Measurements from ENCODE around the gene STRN3.
A peak's percentile ranks its signal among the peaks of the same experiment; 100 is the strongest.

The STRN3 gene

DNA sequence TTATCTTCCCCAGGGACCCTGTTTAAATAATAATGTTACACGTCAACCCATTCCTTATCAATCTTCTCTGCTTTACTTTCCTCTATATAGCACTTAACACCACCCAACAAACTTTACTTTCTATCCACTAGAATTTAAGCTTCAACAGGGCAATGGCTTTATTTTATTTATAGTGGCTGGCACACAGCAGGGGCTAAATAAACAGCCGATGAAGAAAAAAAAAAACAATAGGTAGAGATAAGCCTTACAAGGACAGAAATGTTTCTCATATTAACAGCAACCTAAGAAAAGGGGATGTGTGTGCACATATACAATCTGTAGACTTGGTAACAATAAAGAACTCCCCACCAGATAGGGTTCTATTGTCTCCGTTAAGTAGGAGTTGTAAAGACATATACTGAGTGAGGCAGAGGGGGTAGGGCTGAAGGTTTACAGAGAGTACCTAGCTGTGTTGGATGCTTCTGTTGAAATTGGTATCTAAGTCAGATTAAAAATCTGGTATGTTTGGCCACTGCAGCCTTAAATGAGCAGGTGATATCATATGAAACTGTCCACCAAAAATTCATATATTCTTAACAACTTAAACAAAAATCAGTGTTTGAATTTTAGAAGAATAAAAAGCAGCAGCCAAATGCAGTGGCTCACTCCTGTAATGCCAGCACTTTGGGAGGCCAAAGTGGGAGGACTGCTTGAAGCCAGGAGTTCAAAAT lies 25.4 kb downstream of the STRN3 start:
- H3K36me3 ChIP-seq (ENCODE audit: control insufficient read depth, insufficient read depth, low read length), result 0 out of 2 replicates have a peak, but pooled peaks cover 3% of the 10 kb centered on the region
- no peak overlapping the region for H3K9ac ChIP-seq (ENCODE audit: low read depth, low read length)
- H3K4me3 ChIP-seq (ENCODE audit: low read depth, low read length), result 0 out of 2 replicates have a peak overlapping the region, but pooled peaks have one; percentile 0
- no peaks in the 10 kb centered on the region for H3K27me3 ChIP-seq (ENCODE audit: control insufficient read depth, insufficient read depth, low read length)
- H3K4me1 ChIP-seq (ENCODE audit: control insufficient read depth, insufficient read depth, low read length), result peaks cover 37% of the 10 kb centered on the region
- no peaks in the 10 kb centered on the region for H3K9me3 ChIP-seq (ENCODE audit: control insufficient read depth, insufficient read depth, low read length)
- H3K27ac ChIP-seq (ENCODE audit: low read depth, low read length), result peak overlapping the region; percentile 36

DNA sequence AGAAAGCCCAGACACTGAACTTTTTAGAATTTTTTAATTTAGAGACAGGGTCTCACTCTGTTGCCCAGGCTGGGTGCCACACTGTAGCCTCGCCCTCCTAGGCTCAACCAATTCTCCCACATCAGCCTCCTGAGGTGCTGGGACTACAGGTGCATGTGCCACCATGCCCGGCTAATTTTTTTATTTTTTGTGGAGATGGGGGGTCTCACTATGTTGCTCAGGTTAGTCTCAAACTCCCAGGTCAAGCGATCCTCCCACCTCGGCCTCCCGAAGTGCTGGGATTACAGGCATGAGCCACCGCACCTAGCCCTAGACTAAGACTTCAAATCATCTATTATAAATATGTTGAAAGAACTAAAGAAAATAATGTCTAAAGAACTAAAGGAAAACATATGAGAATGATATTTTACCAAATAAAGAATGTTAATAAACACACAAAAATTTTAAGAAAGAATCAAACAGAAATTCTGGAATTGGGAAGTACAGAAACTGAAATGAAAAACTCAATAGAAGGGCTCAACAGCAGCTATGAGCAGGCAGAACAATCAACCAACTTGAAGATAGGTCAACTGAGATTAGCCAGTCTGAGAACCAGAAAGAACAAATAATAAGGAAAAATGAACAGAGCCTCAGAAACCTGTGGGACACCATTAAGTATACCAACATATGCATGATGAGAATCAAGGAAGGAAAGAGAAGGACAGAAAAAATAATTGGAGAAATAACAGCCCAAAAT lies 27.0 kb downstream of the STRN3 start:
- H3K36me3 ChIP-seq (ENCODE audit: control insufficient read depth, insufficient read depth, low read length), result 0 out of 2 replicates have a peak, but pooled peaks cover 3% of the 10 kb centered on the region
- no peaks in the 10 kb centered on the region for H3K27me3 ChIP-seq (ENCODE audit: control insufficient read depth, insufficient read depth, low read length)
- no peak overlapping the region for H3K4me3 ChIP-seq (ENCODE audit: low read depth, low read length)
- H3K9ac ChIP-seq (ENCODE audit: low read depth, low read length), result no peak overlapping the region
- H3K4me1 ChIP-seq (ENCODE audit: control insufficient read depth, insufficient read depth, low read length), result peaks cover 42% of the 10 kb centered on the region
- no peaks in the 10 kb centered on the region for H3K9me3 ChIP-seq (ENCODE audit: control insufficient read depth, insufficient read depth, low read length)
- H3K27ac ChIP-seq (ENCODE audit: low read depth, low read length), result no peak overlapping the region

DNA sequence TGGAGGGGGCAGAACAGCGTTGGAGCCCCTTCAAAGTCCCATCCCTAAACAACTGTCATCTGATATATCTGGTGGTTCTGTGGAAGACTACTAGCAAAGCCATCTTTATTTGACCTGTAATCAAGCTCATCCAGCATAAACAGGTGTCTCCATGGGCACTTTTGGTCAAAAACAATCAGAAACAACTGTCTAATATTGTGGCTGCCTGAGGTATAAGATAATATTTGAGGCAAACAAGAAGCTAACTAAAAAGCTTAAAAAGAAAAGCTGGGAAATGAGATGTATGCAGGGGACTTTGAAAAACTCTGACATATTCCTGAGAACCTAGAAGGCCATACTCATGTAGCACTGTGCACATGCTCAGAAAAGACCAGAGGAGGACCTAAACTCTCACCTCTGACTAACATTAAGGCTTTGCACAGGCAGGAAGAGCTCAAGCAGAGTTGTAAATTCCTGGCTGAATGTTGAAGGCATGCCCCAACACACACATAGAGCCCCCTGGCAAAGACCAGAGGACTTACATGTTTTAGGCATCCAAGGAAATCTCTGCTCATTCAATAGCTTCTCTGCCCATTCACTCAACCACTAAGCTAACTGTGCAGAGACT lies 28.0 kb downstream of the STRN3 start:
- Histone ChIP-seq H3K27me3 (ENCODE audit: control insufficient read depth, insufficient read depth, low read length) (no peaks in the 10 kb centered on the region), H3K36me3 (ENCODE audit: control insufficient read depth, insufficient read depth, low read length) (0 out of 2 replicates have a peak, but pooled peaks cover 3% of the 10 kb centered on the region), H3K9ac (ENCODE audit: low read depth, low read length) (no peak overlapping the region), H3K9me3 (ENCODE audit: control insufficient read depth, insufficient read depth, low read length) (no peaks in the 10 kb centered on the region), H3K27ac (ENCODE audit: low read depth, low read length) (peak overlapping the region; percentile 86), H3K4me1 (ENCODE audit: control insufficient read depth, insufficient read depth, low read length) (peaks cover 42% of the 10 kb centered on the region), H3K4me3 (ENCODE audit: low read depth, low read length) (no peak overlapping the region)

DNA sequence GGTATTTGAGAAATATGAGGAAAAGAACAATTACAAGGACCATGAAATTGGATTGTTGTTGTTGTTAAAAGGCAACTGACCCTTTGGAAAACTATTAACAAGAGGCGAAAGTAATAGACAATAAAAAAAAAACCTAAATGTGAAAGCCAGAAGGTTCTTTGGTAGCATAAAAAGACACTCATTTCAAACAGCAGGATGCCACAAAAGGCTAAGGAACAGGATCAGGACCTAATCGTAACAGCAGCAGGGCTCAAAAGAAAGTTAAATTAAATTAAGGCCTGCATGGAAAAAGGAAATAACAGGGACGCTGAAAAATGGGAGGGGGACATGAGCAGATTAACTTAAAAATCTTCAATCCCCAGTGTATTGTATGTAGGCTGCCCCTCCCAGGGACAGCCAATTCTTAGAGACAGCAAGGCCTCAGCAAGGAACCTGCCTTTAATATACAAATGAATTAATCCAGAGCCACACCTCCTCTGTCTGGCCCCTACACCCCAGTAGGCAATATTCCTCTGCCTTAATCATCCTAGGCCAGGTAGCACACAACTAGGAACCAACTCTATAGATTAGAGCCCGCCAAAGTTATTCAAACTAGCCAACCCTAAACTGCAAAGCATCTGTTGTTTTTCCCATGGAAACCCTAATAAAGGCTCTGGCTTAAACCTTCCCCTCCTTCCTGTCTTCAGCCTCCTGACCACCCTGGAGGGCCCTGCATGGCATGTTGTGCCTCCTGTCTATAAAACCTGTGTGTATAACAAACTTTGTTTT lies 29.1 kb downstream of the STRN3 start:
- Histone ChIP-seq H3K36me3 (ENCODE audit: control insufficient read depth, insufficient read depth, low read length) (no peaks in the 10 kb centered on the region), H3K27ac (ENCODE audit: low read depth, low read length) (peak overlapping the region; percentile 86), H3K4me3 (ENCODE audit: low read depth, low read length) (peak overlapping the region; percentile 5; the same call in 1 of the 2 replicates), H3K4me1 (ENCODE audit: control insufficient read depth, insufficient read depth, low read length) (peaks cover 42% of the 10 kb centered on the region), H3K9me3 (ENCODE audit: control insufficient read depth, insufficient read depth, low read length) (no peaks in the 10 kb centered on the region), H3K27me3 (ENCODE audit: control insufficient read depth, insufficient read depth, low read length) (no peaks in the 10 kb centered on the region), H3K9ac (ENCODE audit: low read depth, low read length) (no peak overlapping the region)

DNA sequence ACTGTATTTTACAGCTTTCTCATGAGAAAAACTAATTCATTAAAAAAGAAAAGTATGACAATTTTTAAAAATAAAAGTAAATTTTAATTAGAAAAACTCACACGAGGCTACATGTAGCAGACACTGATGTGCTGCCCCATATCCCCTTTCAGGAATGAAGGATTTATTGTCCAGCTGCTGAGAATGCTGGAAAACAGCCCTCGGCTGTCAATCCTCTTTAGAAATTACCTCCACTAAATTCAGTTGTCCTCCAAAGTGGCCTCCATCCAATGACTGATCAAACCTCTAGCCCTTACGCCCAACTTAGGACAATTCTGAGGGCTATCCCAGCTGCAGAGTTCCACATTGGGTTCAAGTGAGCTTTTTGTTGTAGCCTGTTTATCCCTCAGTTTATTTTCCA lies 30.5 kb downstream of the STRN3 start:
- H3K9me3 ChIP-seq (ENCODE audit: control insufficient read depth, insufficient read depth, low read length), result no peaks in the 10 kb centered on the region
- no peak overlapping the region for H3K4me3 ChIP-seq (ENCODE audit: low read depth, low read length)
- peaks cover 37% of the 10 kb centered on the region for H3K4me1 ChIP-seq (ENCODE audit: control insufficient read depth, insufficient read depth, low read length)
- no peaks in the 10 kb centered on the region for H3K27me3 ChIP-seq (ENCODE audit: control insufficient read depth, insufficient read depth, low read length)
- H3K9ac ChIP-seq (ENCODE audit: low read depth, low read length), result no peak overlapping the region
- 0 out of 2 replicates have a peak, but pooled peaks cover 3% of the 10 kb centered on the region for H3K36me3 ChIP-seq (ENCODE audit: control insufficient read depth, insufficient read depth, low read length)
- H3K27ac ChIP-seq (ENCODE audit: low read depth, low read length), result no peak overlapping the region

DNA sequence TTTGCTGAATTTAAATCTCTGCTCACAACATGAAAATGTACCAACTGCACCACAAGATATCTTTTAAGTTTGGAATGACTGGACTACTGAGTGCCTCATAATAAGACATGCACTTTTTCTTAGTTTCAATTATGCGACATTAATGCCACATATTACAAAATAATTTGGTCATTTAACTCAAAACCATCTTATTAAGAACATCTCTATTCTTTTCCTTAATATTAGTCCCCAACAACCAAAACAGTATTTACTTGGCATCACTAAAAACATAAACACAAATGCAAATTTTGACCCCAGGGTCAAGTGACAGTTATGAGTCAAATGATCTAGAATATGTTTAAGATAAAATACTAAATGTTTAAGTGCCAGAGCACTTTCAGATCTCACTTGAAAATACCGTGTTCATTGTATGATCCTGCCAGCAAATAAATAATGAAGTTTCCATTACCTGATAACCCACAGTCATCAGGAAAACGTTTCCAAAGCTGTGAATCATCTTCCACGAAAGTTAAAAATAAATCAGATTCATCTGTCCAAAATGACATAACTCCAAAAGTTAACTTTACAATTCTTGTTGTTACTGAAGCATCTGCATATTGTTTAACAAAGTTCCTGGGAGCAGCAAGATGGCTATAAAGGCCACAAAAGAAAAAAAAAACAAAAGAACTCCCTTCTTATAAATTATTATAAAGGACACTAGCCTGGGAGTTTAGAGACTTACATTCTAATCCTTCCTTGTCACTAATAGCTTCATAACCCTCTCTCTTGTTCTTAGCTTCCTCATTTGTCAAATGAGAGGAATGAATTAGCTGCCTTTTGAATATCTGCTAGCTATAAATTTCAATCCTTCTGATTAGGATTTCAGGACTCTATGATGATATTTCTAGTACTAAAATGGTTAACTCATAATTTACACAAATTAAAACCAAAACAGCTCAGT lies 31.2 kb downstream of the STRN3 start:
- H3K27ac ChIP-seq (ENCODE audit: low read depth, low read length), result peak overlapping the region; percentile 12
- H3K36me3 ChIP-seq (ENCODE audit: control insufficient read depth, insufficient read depth, low read length), result 0 out of 2 replicates have a peak, but pooled peaks cover 3% of the 10 kb centered on the region
- no peak overlapping the region for H3K4me3 ChIP-seq (ENCODE audit: low read depth, low read length)
- H3K27me3 ChIP-seq (ENCODE audit: control insufficient read depth, insufficient read depth, low read length), result no peaks in the 10 kb centered on the region
- H3K9ac ChIP-seq (ENCODE audit: low read depth, low read length), result no peak overlapping the region
- peaks cover 34% of the 10 kb centered on the region for H3K4me1 ChIP-seq (ENCODE audit: control insufficient read depth, insufficient read depth, low read length)
- no peaks in the 10 kb centered on the region for H3K9me3 ChIP-seq (ENCODE audit: control insufficient read depth, insufficient read depth, low read length)

DNA sequence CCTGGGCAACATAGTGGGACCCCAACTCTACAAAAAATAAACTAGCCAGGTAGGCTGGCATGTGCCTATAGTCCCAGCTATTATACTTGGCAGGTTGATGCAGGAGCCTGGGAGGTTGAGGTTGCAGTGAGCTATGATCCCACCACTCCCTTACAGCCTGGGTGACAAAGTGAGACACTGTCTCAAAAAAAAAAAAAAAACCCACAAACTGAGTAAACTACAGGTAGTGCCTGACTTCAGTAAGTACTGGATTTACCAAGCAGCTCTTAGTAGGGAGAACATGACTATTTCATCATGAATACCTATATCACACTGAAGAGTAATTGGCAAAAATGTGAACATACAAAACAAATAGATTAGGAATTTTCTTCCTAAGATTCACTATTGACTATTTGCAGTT lies 33.1 kb downstream of the STRN3 start:
- no peaks in the 10 kb centered on the region for H3K9me3 ChIP-seq (ENCODE audit: control insufficient read depth, insufficient read depth, low read length)
- H3K9ac ChIP-seq (ENCODE audit: low read depth, low read length), result no peak overlapping the region
- peaks cover 30% of the 10 kb centered on the region for H3K4me1 ChIP-seq (ENCODE audit: control insufficient read depth, insufficient read depth, low read length)
- H3K36me3 ChIP-seq (ENCODE audit: control insufficient read depth, insufficient read depth, low read length), result 0 out of 2 replicates have a peak, but pooled peaks cover 3% of the 10 kb centered on the region
- no peaks in the 10 kb centered on the region for H3K27me3 ChIP-seq (ENCODE audit: control insufficient read depth, insufficient read depth, low read length)
- H3K27ac ChIP-seq (ENCODE audit: low read depth, low read length), result no peak overlapping the region
- H3K4me3 ChIP-seq (ENCODE audit: low read depth, low read length), result no peak overlapping the region

DNA sequence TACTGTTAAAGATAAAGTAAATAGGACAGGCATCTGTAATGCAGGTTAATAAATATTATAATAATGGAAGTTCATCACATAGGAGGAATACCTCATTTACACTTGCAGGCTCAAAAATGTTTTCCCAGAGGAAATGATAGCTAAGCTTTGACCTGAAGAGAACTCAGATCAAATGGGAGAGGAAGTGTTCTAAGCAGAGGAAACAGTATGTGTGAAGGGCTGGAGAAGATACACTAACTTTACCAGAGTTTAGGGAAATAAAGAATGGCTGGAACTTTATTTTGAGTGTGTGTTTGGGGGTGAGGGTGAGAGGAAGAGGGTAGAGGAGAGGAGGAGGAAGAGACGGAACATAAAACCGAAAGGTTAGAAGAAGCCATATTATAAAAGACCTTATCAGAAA lies 34.8 kb downstream of the STRN3 start:
- H3K4me3 ChIP-seq (ENCODE audit: low read depth, low read length), result no peak overlapping the region
- no peaks in the 10 kb centered on the region for H3K9me3 ChIP-seq (ENCODE audit: control insufficient read depth, insufficient read depth, low read length)
- H3K36me3 ChIP-seq (ENCODE audit: control insufficient read depth, insufficient read depth, low read length), result 0 out of 2 replicates have a peak, but pooled peaks cover 3% of the 10 kb centered on the region
- H3K4me1 ChIP-seq (ENCODE audit: control insufficient read depth, insufficient read depth, low read length), result peaks cover 21% of the 10 kb centered on the region
- no peak overlapping the region for H3K27ac ChIP-seq (ENCODE audit: low read depth, low read length)
- H3K27me3 ChIP-seq (ENCODE audit: control insufficient read depth, insufficient read depth, low read length), result no peaks in the 10 kb centered on the region
- H3K9ac ChIP-seq (ENCODE audit: low read depth, low read length), result no peak overlapping the region

DNA sequence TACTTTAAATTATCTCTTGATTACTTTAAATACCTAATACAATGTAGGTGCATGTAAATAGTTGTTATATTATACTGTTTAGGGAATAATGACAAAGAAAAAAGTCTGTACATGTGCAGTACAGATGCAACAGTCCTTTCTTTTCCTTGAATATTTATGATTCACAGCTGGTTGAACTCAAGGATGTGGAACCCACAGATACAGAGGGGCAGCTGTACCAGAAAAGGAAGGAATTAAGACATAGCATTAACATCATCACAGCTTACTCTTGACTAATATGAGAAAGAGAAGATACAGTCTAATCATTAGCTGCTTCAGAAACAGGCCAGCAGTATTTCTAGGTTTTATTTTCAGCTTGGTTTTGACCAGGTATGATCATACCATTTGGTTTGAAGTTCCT lies 35.4 kb downstream of the STRN3 start:
- H3K9me3 ChIP-seq (ENCODE audit: control insufficient read depth, insufficient read depth, low read length), result no peaks in the 10 kb centered on the region
- H3K36me3 ChIP-seq (ENCODE audit: control insufficient read depth, insufficient read depth, low read length), result 0 out of 2 replicates have a peak, but pooled peaks cover 3% of the 10 kb centered on the region
- no peaks in the 10 kb centered on the region for H3K27me3 ChIP-seq (ENCODE audit: control insufficient read depth, insufficient read depth, low read length)
- no peak overlapping the region for H3K9ac ChIP-seq (ENCODE audit: low read depth, low read length)
- no peak overlapping the region for H3K27ac ChIP-seq (ENCODE audit: low read depth, low read length)
- peaks cover 18% of the 10 kb centered on the region for H3K4me1 ChIP-seq (ENCODE audit: control insufficient read depth, insufficient read depth, low read length)
- no peak overlapping the region for H3K4me3 ChIP-seq (ENCODE audit: low read depth, low read length)

DNA sequence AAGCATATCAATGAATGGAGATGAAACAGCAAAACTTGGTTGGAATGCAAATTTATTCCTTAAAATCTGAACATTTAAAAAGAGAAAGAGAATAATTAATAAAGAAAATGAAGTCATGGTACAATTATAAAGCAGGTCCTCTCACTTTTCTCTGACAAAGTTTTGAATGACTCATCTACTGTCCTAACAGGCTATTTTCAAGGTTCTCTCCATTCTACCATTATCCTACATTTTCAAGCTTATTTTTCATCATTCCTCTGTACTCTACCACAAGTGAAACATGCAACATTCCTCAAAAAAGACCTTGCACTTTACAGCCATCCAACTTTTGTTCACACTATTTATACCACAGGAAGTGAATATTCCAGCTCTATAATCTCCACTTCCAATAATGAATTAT lies 37.7 kb downstream of the STRN3 start:
- Histone ChIP-seq H3K4me1 (ENCODE audit: control insufficient read depth, insufficient read depth, low read length) (peaks cover 7% of the 10 kb centered on the region; the same call in 1 of the 2 replicates), H3K36me3 (ENCODE audit: control insufficient read depth, insufficient read depth, low read length) (0 out of 2 replicates have a peak, but pooled peaks cover 3% of the 10 kb centered on the region), H3K27ac (ENCODE audit: low read depth, low read length) (no peak overlapping the region), H3K27me3 (ENCODE audit: control insufficient read depth, insufficient read depth, low read length) (no peaks in the 10 kb centered on the region), H3K9me3 (ENCODE audit: control insufficient read depth, insufficient read depth, low read length) (no peaks in the 10 kb centered on the region), H3K9ac (ENCODE audit: low read depth, low read length) (no peak overlapping the region), H3K4me3 (ENCODE audit: low read depth, low read length) (no peak overlapping the region)
